DND-41 (cell line): ENCODE data around the gene ARPC1A.
"Not testable (repeated sequence)": the region's sequence is repeated elsewhere in the genome, so short reads cannot be mapped to it uniquely, and the experiment has no call there.

ENCODE experiments used
- ATAC-seq: fragments of 200-7000 bp; cut with Tn5 transposase; 3 replicates; pipeline ENCODE4 v1.9.1; 2021; ENCODE audit warnings: low read depth; ENCODE audit not compliant: insufficient read depth
- DNase-seq: peaks from one replicate; pipeline ENCODE4 v3.0.0-alpha.2; 2020
- H2AFZ ChIP-seq: 2 replicates; pipeline ENCODE4 v1.6.0; 2012; ENCODE audit warnings: low read depth, low read length
- H3K27ac ChIP-seq: 2 replicates; pipeline ENCODE4 v1.5.1; 2012; ENCODE audit warnings: low read length, inconsistent platforms
- H3K27me3 ChIP-seq: fragments of 200-600 bp; sonication (generic); 2 replicates; pipeline ENCODE4 v1.6.0; 2012; ENCODE audit warnings: low read length, mild to moderate bottlenecking, inconsistent platforms; ENCODE audit not compliant: insufficient read depth, poor library complexity
- H3K36me3 ChIP-seq: 2 replicates; pipeline ENCODE4 v1.5.1; 2012; ENCODE audit warnings: low read length, inconsistent platforms; ENCODE audit not compliant: insufficient read depth
- H3K4me1 ChIP-seq: 2 replicates; pipeline ENCODE4 v1.5.1; 2012; ENCODE audit warnings: mild to moderate bottlenecking, low read length; ENCODE audit not compliant: insufficient read depth
- H3K4me2 ChIP-seq: 2 replicates; pipeline ENCODE4 v1.6.0; 2012; ENCODE audit warnings: mild to moderate bottlenecking, moderate library complexity, low read length, inconsistent platforms; ENCODE audit not compliant: insufficient read depth
- H3K4me3 ChIP-seq, 2 experiments: fragments of 200-600 bp in 1 of 2; shearing (Covaris generic) in 1 of 2; 2 replicates each; pipeline ENCODE4 v1.5.1; 2012 to 2016; ENCODE audit warnings: inconsistent platforms in 2 of 2, low read length in 2 of 2, mild to moderate bottlenecking in 2 of 2, low read depth in 1 of 2, moderate library complexity in 1 of 2
- H3K79me2 ChIP-seq: 2 replicates; pipeline ENCODE4 v1.6.0; 2012; ENCODE audit warnings: low read length, inconsistent platforms; ENCODE audit not compliant: insufficient read depth
- H3K9ac ChIP-seq: 2 replicates; pipeline ENCODE4 v1.6.0; 2012; ENCODE audit warnings: low read depth, mild to moderate bottlenecking, inconsistent platforms, low read length, moderate library complexity
- H3K9me3 ChIP-seq: 2 replicates; pipeline ENCODE4 v1.5.1; 2012; ENCODE audit warnings: low read length, moderate library complexity, mild to moderate bottlenecking, inconsistent platforms; ENCODE audit not compliant: insufficient read depth, severe bottlenecking
- H4K20me1 ChIP-seq: 2 replicates; pipeline ENCODE4 v1.6.0; 2012; ENCODE audit warnings: low read length; ENCODE audit not compliant: insufficient read depth
- EZH2 ChIP-seq: IDR thresholded peaks from 3 replicates; pipeline ENCODE4 v1.6.1; 2012; ENCODE audit warnings: borderline replicate concordance, low read depth, mild to moderate bottlenecking, moderate library complexity, low read length, inconsistent platforms; ENCODE audit not compliant: severe bottlenecking
- TF ChIP-seq, protein P1 (sequence below): IDR thresholded peaks from 2 replicates; pipeline ENCODE4 v1.5.1; 2012; ENCODE audit warnings: borderline replicate concordance, low read length, moderate library complexity, mild to moderate bottlenecking; ENCODE audit not compliant: poor library complexity, severe bottlenecking; ENCODE audit errors: extremely low read depth

ARPC1A gene

DNA sequence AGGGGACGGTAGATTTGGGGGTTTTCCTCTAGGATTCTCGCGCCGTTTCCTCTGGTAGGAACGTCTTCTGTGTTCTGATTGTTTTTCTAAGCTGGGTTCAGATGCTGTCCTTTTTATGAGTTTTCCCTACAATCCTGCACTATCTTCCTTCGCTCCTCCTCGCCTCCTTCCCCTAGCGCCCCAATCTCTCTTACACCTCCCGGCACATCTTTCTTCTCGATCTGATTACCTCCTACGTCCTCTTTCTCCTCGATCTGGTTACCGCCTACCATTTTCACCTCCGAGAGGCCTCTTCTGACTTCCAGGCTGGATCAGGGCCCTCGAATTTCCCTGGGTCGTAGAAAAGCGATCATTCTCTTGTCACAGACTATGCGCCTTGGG lies 83.5 kb downstream of the ARPC1A start:
- Histone ChIP-seq H4K20me1 (peaks cover 39% of the 10 kb centered on the region), H3K27me3 (no peaks in the 10 kb centered on the region), H2AFZ (peak overlapping the region; percentile 86), H3K4me3 (peak overlapping the region; percentile 58 to 86), H3K4me1 (peaks cover 53% of the 10 kb centered on the region), H3K27ac (peak overlapping the region; percentile 99), H3K4me2 (peak overlapping the region; percentile 73), H3K9ac (peak overlapping the region; percentile 90), H3K79me2 (peaks cover 89% of the 10 kb centered on the region), H3K36me3 (peaks cover 68% of the 10 kb centered on the region), H3K9me3 (no peaks in the 10 kb centered on the region)
- TF ChIP-seq EZH2: no peak
- TF ChIP-seq, protein P1, sequence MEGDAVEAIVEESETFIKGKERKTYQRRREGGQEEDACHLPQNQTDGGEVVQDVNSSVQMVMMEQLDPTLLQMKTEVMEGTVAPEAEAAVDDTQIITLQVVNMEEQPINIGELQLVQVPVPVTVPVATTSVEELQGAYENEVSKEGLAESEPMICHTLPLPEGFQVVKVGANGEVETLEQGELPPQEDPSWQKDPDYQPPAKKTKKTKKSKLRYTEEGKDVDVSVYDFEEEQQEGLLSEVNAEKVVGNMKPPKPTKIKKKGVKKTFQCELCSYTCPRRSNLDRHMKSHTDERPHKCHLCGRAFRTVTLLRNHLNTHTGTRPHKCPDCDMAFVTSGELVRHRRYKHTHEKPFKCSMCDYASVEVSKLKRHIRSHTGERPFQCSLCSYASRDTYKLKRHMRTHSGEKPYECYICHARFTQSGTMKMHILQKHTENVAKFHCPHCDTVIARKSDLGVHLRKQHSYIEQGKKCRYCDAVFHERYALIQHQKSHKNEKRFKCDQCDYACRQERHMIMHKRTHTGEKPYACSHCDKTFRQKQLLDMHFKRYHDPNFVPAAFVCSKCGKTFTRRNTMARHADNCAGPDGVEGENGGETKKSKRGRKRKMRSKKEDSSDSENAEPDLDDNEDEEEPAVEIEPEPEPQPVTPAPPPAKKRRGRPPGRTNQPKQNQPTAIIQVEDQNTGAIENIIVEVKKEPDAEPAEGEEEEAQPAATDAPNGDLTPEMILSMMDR: no peak
- no peak for DNase-seq
- ATAC-seq: no peak

GRCh38 chr7:99409806-99410205 lies 84.1 kb downstream of the ARPC1A start:
- Histone ChIP-seq H3K27me3 (no peaks in the 10 kb centered on the region), H3K4me3 (peak overlapping the region; percentile 58 to 86; a peak in 3 of 4 replicates), H4K20me1 (peaks cover 33% of the 10 kb centered on the region), H3K9me3 (no peaks in the 10 kb centered on the region), H3K79me2 (peaks cover 83% of the 10 kb centered on the region), H3K9ac (peak overlapping the region; percentile 90), H3K36me3 (peaks cover 68% of the 10 kb centered on the region), H3K4me1 (peaks cover 47% of the 10 kb centered on the region), H2AFZ (no peak overlapping the region), H3K27ac (peak overlapping the region; percentile 99), H3K4me2 (peak overlapping the region; percentile 73)
- TF ChIP-seq EZH2: no peak
- TF ChIP-seq, protein P1: no peak
- DNase-seq: no peak
- no peak for ATAC-seq

- Histone ChIP-seq H3K9me3 (no peaks in the 10 kb centered on the region), H3K27me3 (no peaks in the 10 kb centered on the region), H3K9ac (peak overlapping the region; percentile 90), H4K20me1 (peaks cover 26% of the 10 kb centered on the region; the same call in 1 of the 2 replicates), H3K36me3 (peaks cover 68% of the 10 kb centered on the region), H3K4me3 (peak overlapping the region in 1 of 2 experiments; percentile 86; a peak in 1 of 4 replicates), H3K79me2 (peaks cover 74% of the 10 kb centered on the region), H3K27ac (no peak overlapping the region), H2AFZ (no peak overlapping the region), H3K4me2 (peak overlapping the region; percentile 73), H3K4me1 (peaks cover 41% of the 10 kb centered on the region)
- ATAC-seq (no peak), DNase-seq (no peak)
- TF ChIP-seq, protein P1: no peak
- TF ChIP-seq EZH2: no peak
Measured at GRCh38 chr7:99410635-99411034, 84.9 kb downstream of the ARPC1A start.

DNA sequence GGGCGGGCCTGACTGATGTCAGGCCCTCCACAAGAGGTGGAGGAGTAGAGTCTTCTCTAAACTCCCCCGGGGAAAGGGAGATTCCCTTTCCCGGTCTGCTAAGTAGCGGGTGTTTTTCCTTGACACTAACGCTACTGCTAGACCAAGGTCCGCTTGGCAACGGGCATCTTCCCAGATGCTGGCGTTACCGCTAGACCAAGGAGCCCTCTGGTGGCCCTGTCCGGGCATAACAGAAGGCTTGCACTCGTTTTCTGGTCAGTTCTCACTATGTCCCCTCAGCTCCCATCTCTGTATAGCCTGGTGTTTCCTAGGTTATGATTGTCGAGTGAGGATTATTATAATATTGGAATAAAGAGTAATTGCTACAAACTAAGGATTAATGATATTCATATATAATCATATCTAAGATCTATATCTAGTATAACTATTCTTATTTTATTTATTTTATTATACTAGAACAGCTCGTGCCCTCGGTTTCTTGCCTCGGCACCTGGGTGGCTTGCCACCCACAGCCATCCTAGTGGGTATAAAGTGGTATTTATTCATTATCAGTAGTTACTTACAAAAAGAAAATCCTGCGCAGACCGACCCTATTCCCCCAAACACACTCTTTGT lies 89.9 kb downstream of the ARPC1A start:
- not testable (repeated sequence) for DNase-seq, H3K9me3 ChIP-seq, H3K27ac ChIP-seq, H3K4me2 ChIP-seq, H3K4me3 ChIP-seq, H3K27me3 ChIP-seq, H3K9ac ChIP-seq, ATAC-seq, H2AFZ ChIP-seq, H3K4me1 ChIP-seq
- Histone ChIP-seq H3K36me3 (peaks cover 94% of the 10 kb centered on the region), H4K20me1 (peaks cover 13% of the 10 kb centered on the region), H3K79me2 (peaks cover 27% of the 10 kb centered on the region)
- TF ChIP-seq, protein P1: peak; percentile 51
